Smooth muscle cell (in vitro differentiated cells): ENCODE measurements around the gene TRPM3. TPM values are rescaled to one million over a fixed set of nuclear protein-coding genes. Genes with fewer than 3 reads are reported as not detected.

Experiments
- DNase-seq: peaks from one replicate; lab custom pipeline; 2025; ENCODE audit not compliant: unreplicated experiment; lab: John Stamatoyannopoulos, UW
- H2AFZ ChIP-seq: fragments of 200-600 bp; sonication (generic); 2 replicates; pipeline ENCODE4 v1.6.0; 2016; ENCODE audit warnings: antibody characterized with exemption, low read depth, mild to moderate bottlenecking
- H3F3A ChIP-seq: fragments of 200-600 bp; sonication (generic); 2 replicates; pipeline ENCODE4 v1.6.0; 2017; ENCODE audit warnings: antibody characterized with exemption, low read depth
- H3K27ac ChIP-seq: fragments of 200-600 bp; sonication (generic); 2 replicates; pipeline ENCODE4 v1.5.1; 2016; ENCODE audit warnings: low read depth, mild to moderate bottlenecking
- H3K27me3 ChIP-seq: fragments of 200-600 bp; sonication (generic); 2 replicates; pipeline ENCODE4 v1.6.1; 2016; ENCODE audit warnings: low read depth, mild to moderate bottlenecking
- H3K36me3 ChIP-seq: fragments of 200-600 bp; sonication (generic); 2 replicates; pipeline ENCODE4 v1.5.1; 2016; ENCODE audit warnings: low read depth
- H3K4me1 ChIP-seq: fragments of 200-600 bp; sonication (generic); 2 replicates; pipeline ENCODE4 v1.5.1; 2016; ENCODE audit warnings: low read depth
- H3K4me2 ChIP-seq: fragments of 200-600 bp; sonication (generic); 2 replicates; pipeline ENCODE4 v1.6.0; 2016; ENCODE audit warnings: mild to moderate bottlenecking
- H3K4me3 ChIP-seq: fragments of 200-600 bp; sonication (generic); 2 replicates; pipeline ENCODE4 v1.5.1; 2016; ENCODE audit warnings: mild to moderate bottlenecking
- H3K79me2 ChIP-seq: fragments of 200-600 bp; sonication (generic); 2 replicates; pipeline ENCODE4 v1.6.0; 2016; ENCODE audit warnings: low read depth, mild to moderate bottlenecking
- H3K9ac ChIP-seq: fragments of 200-600 bp; sonication (generic); 2 replicates; pipeline ENCODE4 v1.6.0; 2016; ENCODE audit warnings: low read depth
- H3K9me3 ChIP-seq: fragments of 200-600 bp; sonication (generic); replicated peaks from 2 replicates; pipeline ENCODE4 v1.5.1; 2016; ENCODE audit warnings: low read depth
- H4K20me1 ChIP-seq: fragments of 200-600 bp; sonication (generic); 2 replicates; pipeline ENCODE4 v1.6.0; 2016; ENCODE audit warnings: low read depth
- WGBS: methylation state at CpG from one replicate; pipeline ENCODE4 v1.1.7; 2016; ENCODE audit warnings: low lambda C conversion rate; 5-methylcytosine and 5-hydroxymethylcytosine counted together
- polyA plus RNA-seq: library from polyadenylated mRNA; unstranded; fragments of >200 nt; fragmentation: Nextera tagmentation; extraction: Ambion mirVana; gene quantifications from 2 replicates; pipeline ENCODE4 v1.2.1, GENCODE V29; 2016
- total RNA-seq: library from RNA; depleted of rRNA; stranded (reverse); fragments of >200 nt; gene quantifications from 2 replicates; pipeline ENCODE4 v1.2.3, GENCODE V29; 2014
- TF ChIP-seq, protein P1 (sequence below): fragments of 200-600 bp; sonication (generic); IDR thresholded peaks from 2 replicates; pipeline ENCODE4 v1.5.1; 2017; ENCODE audit warnings: borderline replicate concordance, mild to moderate bottlenecking, antibody characterized with exemption; ENCODE audit not compliant: insufficient read depth, poor library complexity, severe bottlenecking

The TRPM3 gene
- total and polyA plus RNA-seq, 2 experiments from 2014 or later: not detected

- H3K4me1 ChIP-seq: peaks cover 16% of the 10 kb centered on the region
- no peak overlapping the region for H3K4me2 ChIP-seq
- no peaks in the 10 kb centered on the region for H4K20me1 ChIP-seq
- 81% methylated on average over 6 of the region's 6 CpGs for WGBS
- no peak overlapping the region for H3K27ac ChIP-seq
- no peak for DNase-seq
- H3K36me3 ChIP-seq: no peaks in the 10 kb centered on the region
- H3F3A ChIP-seq: no peaks in the 10 kb centered on the region
- H3K9ac ChIP-seq: no peak overlapping the region
- H3K4me3 ChIP-seq: no peak overlapping the region
- H2AFZ ChIP-seq: no peak overlapping the region
- TF ChIP-seq, protein P1, sequence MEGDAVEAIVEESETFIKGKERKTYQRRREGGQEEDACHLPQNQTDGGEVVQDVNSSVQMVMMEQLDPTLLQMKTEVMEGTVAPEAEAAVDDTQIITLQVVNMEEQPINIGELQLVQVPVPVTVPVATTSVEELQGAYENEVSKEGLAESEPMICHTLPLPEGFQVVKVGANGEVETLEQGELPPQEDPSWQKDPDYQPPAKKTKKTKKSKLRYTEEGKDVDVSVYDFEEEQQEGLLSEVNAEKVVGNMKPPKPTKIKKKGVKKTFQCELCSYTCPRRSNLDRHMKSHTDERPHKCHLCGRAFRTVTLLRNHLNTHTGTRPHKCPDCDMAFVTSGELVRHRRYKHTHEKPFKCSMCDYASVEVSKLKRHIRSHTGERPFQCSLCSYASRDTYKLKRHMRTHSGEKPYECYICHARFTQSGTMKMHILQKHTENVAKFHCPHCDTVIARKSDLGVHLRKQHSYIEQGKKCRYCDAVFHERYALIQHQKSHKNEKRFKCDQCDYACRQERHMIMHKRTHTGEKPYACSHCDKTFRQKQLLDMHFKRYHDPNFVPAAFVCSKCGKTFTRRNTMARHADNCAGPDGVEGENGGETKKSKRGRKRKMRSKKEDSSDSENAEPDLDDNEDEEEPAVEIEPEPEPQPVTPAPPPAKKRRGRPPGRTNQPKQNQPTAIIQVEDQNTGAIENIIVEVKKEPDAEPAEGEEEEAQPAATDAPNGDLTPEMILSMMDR: no peak
- no peaks in the 10 kb centered on the region for H3K27me3 ChIP-seq
- no peaks in the 10 kb centered on the region for H3K9me3 ChIP-seq
- H3K79me2 ChIP-seq: no peaks in the 10 kb centered on the region
These were observed 563.6 kb downstream of the TRPM3 start for GRCh38 chr9:70557661-70558369.

GRCh38 chr9:70556771-70557170 lies 564.6 kb downstream of the TRPM3 start:
- Histone ChIP-seq H3K4me3 (no peak overlapping the region), H4K20me1 (no peaks in the 10 kb centered on the region), H3K4me1 (peaks cover 16% of the 10 kb centered on the region), H3K4me2 (no peak overlapping the region), H3K36me3 (no peaks in the 10 kb centered on the region), H3K27me3 (no peaks in the 10 kb centered on the region), H3K9ac (no peak overlapping the region), H3K27ac (no peak overlapping the region), H3K79me2 (no peaks in the 10 kb centered on the region), H3K9me3 (no peaks in the 10 kb centered on the region), H3F3A (no peaks in the 10 kb centered on the region), H2AFZ (no peak overlapping the region)
- TF ChIP-seq, protein P1: no peak
- no peak for DNase-seq
- WGBS: 98% methylated on average over 1 of the region's 1 CpG

DNA sequence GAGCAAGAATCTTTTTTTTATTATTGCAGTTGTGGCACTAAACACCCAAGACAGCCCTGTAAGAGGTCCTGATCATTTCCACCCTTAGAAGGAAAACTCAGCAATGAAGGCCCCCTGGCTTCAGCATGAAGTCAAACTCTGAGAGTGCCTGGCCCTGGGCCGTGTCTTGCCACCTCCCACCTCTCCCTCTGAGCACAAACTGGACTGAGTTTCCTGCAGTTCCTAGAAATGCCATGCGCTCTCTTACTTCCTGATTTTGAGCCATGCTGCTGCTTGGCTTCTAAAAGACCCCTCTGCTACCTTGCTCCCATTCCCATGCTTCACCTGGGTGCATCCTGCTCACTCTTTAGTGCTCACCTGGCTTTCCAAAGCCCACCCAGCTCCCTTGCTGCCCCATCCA lies 566.5 kb downstream of the TRPM3 start:
- H3F3A ChIP-seq: no peaks in the 10 kb centered on the region
- H3K27me3 ChIP-seq: no peaks in the 10 kb centered on the region
- no peaks in the 10 kb centered on the region for H3K36me3 ChIP-seq
- H3K9me3 ChIP-seq: no peaks in the 10 kb centered on the region
- no peaks in the 10 kb centered on the region for H4K20me1 ChIP-seq
- peaks cover 16% of the 10 kb centered on the region for H3K4me1 ChIP-seq
- H2AFZ ChIP-seq: no peak overlapping the region
- H3K4me2 ChIP-seq: no peak overlapping the region
- no peak for DNase-seq
- no peak overlapping the region for H3K27ac ChIP-seq
- no peak overlapping the region for H3K4me3 ChIP-seq
- no peaks in the 10 kb centered on the region for H3K79me2 ChIP-seq
- no peak overlapping the region for H3K9ac ChIP-seq
- WGBS: 89% methylated on average over 2 of the region's 2 CpGs
- TF ChIP-seq, protein P1: no peak
